ENCODE results near the gene GSTO2.

GSTO2 gene

DNA sequence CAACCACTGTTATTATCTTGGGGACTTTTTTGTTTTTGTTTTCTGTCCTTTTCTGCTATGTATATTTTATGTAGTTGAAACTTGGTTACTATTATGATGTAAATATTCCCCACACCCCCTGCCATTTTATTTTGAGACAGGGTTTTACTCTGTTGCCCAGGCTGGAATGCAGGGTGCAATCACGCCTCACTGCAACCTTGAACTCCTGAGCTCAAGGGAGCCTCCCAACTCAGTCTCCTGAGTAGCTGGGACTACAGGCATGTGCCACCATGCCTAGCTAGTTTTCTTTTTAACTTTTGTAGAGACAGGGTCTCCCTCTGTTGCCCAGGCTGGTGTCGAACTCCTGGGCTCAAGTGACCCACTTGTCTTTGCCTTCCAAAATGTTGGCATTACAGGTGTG, 18.0 kb downstream of the GSTO2 start:
- DNase-seq, result no peak

DNA sequence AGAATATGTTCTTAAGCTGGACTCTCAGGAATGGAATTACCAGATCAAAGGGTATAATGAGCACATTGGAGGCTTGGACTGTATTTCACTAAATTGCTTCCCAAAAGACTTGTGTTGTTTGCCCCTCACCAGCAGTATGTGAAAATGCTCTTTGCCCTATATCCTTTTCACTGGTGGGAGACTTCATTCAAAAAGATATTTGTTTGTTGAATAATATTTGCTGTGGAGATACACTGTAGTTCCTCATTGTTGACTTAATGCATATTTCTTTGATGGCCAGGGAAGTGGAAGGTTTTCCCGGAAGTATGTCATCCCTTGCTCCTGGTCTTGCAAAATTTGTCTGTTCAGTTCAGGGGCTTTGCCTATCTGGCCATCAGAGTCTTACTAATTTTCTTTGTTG, 19.4 kb downstream of the GSTO2 start:
- DNase-seq, result no peak

DNA sequence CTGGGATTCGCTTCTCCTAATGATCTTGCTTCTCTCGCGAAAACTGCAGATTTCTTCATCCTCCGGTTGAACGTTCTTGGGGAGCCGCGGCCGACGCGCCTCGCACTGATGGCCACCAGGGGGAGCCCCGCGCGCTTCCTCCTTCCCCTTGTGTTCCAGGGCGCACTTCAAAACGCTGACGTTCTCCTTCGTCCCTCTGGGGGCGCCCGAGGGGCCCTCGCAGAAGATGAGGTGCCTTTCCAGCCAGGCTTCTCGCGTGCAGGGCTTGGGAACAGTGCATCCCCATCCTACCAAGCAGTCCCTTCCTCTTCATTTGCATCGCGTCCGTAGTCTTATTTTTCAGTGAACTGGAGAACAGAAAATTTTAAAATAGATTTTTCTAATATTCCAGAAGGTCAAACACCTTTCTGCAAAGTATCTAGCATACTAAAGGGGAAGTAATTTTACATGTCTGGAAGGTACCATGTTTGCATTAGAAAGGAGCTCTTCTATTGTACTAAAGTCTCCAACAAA, 22.5 kb downstream of the GSTO2 start:
- DNase-seq, result peak; percentile 96

DNA sequence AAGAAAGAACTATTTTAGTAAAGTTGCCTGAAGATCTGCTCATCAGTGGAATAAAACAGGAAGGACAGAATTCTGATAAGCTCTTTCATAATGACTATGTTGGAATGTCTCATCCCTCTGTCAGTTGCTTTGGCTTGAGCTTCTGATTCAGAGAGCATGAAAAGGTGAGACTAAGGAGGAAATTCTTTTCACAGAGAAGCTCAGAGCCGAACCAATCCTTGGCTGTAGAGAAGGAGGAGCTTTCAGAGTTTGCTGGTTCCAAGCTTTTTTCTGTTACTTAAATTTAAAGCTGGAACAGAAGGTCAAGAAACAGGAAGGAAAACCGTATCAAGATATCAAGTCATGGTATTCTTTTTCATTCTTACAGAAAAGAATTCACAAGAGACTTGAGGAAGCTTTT, 24.0 kb downstream of the GSTO2 start:
- peak; percentile 21 for DNase-seq

DNA sequence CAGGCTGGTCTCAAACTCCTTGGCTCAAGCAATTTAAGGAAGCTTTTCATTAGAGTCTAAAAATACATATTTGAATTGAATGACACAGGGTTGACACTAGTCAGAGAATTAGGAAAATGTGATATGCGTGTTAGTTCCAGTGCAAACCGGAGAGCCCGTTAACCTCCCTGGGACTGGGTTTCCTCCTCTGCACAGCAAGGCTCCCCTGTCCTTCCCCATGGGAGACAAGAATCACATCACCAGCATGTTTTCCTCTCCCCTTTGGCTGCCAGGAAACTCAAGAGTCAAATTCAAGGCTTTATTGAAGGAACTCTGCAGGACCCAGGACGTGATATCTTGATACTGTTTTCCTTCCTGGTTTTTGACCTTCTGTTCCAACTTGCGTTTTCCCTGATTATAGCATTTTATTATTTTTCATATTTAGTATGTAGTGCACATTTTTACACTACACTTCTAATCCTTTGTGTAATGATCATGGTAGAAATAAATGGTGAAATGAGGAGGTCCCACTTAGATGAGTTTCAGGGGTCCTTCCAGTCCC, 24.9 kb downstream of the GSTO2 start:
- DNase-seq, result no peak

DNA sequence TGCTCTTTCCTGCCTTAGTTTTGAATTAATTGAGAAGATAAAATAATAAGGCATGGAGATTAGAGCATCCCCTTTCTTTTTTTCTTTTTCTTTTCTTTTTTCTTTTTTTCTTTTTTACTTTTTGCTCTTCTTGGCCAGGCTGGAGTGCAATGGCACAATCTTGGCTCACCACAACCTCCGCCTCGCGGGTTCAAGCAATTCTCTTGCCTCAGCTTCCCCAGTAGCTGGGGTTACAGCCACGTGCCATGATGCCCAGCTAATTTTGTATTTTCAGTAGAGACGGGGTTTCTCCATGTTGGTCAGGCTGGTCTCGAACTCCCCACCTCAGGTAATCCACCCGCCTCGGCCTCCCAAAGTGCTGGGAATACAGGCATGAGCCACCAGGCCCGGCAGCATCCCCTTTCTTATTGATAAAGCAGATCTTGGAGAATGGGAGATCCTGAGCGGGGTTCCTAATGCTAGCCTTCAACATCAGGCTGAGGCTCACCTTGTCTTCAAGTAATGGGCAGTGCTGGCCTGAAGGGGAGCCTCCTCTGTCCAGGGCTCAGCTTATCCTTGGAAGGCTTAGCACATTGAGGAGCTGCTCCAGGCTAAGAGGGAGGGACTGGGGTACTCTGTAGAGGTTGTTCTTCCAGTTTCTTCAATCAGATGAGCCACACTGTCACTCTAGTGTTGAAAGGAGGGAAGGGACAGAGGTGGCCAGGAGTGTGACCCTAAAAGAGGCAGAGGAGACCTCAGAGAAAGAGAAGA, 27.9 kb downstream of the GSTO2 start:
- no peak for DNase-seq

DNA sequence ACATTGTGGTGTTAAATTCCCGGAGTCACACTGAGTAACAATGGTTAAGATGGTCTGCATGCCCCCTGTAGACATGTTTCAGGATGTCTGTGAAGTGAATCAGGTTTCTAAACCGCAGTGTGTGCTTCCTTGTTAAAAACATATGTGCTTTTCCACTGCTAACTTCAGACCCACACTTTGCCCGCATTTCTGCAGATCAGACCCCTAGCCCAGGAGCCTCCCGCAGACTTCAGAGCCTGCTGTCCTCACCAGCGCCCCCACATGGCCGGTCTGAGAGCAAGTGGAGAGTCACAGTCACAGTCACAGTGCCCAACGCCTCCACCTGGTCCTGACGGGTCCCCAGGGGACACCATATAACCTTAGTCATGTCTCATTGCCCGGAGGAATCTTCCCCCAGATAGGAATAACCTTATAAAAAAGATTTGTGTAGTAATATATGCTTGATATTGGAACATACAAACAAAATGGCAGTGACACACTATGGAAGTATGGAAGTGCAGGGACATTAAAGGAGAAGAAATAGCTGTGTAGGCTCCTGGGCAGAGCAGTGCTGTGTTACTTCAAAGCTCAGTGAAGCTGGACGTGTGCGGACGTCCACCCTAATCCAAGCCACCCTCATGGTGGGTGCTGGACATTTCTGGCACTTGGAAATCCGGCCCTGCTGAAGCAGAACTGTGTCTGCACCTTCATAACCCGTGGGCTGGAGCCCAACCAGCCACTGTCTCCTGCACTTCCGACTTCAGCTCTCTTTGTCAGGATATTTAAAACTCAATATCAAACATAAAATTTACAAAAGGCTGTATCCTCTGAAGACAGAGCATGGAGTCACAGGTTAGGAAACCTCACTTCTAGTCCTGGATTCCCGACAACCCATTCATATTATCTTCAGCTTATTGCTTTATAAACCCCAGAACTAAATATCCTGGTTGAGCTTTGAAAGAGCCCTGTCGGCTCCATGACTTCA, 29.0 kb downstream of the GSTO2 start:
- DNase-seq, result peak; percentile 52

DNA sequence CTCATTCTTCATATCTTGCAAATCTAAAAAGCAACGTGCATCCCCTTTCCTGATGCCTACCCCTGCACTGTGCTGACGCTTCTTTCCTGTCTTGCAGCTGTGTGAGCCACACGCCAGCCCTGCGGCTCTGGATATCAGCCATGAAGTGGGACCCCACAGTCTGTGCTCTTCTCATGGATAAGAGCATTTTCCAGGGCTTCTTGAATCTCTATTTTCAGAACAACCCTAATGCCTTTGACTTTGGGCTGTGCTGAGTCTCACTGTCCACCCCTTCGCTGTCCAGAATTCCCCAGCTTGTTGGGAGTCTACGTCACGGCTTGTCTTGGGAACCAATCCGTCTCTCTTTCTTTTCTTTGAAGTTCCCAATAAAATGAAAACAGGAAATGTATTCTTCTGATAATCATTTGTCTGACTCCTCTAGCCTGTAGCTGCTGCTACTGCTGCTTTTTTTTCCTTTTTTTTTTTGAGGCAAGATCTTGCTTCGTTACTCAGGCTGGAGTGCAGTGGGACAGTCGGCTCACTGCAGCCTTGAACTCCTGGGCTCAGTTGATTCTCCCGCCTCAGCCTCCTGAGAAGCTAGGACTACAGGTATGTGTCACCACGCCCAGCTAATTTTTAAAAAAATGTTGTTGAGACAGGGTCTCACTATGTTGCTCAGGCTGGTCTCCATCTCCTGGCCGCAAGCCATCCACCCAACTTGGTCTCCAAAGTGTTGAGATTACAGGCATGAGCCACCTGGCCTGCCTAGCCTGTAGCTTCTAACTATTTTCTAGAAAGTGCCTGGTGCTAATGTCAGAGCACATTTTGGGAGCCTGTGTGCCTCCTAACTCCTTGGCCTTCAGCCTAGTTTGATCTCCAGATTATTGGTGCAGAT, 30.3 kb downstream of the GSTO2 start:
- peak; percentile 40 for DNase-seq

DNA sequence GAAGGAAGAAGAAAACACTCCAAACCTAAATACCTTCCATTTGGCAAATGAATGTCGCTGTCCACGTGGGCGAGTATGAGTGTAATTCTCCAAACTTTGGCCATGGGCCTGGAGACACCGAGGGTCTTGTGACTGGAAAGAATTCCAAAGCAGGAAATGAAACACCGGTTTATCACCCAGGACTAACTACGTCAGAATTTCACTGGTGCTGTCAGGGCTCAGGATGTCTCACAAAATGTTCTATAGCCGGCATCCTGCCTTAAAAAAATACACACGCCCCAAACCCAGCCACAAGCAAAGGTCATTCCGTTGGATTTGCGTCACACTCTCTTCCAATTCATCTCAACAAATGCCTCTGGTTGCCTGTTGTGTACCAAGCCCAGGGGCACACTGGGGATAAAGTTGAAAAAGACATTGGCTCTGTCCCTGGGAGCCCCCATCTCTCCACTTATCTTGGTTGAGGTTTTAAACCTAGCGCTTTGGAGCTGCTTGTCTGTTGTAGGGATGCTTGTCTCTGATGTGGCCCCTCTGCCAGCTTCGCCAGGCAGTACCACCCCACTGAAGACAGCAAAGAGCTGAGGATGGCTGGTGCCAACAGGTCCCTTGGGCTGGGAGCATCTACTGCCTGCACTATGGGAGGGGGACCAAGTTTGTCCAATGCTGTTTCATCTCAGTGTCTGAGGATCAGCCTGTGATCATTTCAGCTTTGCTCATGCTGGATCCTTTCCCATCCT, 31.2 kb downstream of the GSTO2 start:
- DNase-seq, result no peak

DNA sequence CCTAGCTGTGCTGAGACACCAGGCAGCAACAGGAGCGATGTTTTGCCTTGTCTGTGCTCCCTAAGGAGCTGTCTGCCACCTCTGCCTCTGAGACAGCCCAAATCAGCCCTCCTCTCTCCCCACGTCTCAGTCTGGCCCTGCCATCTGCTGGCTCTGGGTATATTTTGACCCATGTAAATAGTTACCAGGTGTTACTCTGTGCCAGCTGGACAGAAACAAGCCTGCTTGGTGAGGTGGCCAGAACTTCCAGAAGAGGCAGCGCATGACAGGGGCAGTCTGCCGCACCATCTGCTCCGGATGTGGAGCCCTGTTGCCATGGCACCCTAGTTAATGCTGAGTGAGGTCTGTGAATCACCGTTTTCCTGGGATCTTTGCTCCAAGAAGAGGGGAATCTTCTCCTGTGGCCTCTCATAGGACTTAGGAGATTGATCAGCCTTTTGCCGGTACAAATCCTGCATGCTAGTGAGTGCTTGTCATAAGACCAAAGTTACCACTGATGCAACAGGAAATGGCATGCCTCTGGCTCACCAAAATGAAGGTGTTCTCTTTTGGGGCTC, 31.8 kb downstream of the GSTO2 start:
- no peak for DNase-seq

DNA sequence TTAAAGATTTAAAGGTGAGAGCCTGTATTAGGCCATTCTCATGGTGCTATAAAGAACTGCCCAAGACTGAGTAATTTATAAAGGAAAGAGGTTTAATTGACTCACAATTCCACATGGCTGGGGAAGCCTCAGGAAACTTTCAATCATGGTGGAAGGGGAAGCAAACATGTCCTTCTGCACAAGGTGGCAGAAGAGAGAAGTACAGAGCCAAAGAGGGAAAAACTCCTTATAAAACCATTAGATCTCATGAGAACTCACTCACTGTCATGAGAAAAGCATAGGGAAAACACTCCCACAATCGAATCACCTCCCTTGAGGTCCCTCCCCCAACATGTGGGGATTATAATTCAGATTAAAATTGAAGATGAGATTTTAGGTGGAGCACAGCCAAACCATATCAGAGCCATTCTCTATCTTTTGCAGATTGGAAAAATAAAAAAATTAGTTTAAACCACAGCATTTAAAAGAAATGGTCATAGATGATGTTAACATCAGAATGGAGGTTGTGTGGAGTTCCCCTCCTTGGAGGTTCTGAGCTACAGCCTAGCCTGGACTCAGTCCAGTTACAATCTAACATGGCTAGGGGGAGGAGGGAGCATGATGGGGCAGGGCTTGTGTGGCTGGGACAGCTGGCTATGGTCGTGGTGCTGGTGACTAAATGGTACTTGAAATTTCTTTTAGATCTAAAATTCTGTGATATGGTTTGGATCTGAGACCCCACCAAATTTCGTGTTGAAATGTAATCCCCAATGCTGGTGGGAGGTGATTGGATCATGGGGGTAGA, 33.1 kb downstream of the GSTO2 start:
- no peak for DNase-seq

DNA sequence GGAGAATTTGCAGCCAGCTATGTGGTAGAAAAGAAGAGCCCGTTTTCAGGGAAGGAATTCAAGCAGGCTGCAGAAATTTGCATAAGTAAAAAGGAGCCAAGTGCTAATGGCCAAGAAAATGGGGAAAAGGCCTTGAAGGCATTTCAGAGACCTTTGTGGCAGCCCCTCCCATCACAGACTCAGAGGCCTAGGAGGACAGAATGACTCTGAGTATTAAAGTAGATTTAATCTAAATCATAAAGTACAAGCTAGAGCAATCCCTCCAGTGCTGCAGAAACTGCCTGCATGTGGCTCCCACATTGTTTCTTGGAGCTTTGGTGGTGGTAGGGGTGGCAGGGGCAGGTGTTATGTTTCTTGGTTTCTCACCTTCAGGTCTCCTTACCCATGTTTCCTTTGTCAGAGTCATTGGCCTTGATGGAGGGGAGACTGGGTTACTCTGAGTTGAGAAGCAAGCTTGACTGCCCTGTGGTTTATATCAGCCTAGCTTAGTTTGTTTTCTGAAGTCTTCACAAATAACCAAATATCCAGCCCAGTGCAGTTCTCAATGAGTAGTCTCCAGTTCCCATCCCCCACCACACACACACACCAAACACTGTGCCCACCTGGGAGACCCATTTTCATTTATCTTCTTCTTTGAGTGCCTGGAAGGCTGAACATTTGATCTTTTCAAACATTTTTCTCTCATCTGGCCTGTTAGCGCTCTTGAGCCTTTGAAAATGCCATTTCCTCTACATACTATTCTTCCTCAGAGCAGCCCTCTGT, 34.8 kb downstream of the GSTO2 start:
- no peak for DNase-seq

DNA sequence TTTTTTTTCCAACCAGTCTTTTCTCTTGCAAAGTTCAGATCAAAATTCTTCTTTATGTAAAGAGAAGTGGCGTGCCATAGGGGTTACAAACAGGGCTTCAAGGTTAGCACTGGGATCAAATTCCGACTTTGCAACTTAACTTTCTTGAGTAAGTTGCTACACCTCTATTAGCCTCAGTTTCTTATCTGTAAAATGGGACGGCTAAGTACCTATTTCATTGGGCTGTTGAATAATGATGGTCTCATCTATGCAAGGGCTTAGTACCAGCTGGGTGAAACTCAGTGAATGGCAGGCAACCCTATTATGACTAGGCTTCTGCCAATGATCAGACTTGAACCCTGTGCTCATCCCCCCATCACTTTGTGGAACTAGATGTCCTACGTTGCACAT, 35.4 kb downstream of the GSTO2 start:
- DNase-seq, result no peak

DNA sequence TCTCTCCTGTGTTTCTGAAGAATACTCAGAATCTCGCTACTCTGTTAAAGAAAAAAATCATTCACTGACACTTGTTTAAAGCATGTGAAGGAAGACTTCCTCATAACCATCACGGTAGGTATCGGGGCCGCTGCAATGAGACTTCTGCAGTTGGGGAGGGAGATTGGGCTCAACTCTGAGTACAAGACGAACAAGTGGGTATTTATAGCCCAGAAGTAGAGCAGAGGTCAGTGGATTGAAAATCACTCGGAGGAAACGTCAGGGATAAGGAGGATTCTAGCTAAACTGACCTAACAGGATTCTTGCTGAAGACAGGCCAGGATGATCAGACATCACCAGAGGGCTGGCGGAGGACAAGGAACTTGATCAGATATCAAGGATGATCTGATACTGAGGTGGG, 35.9 kb downstream of the GSTO2 start:
- DNase-seq, result no peak

DNA sequence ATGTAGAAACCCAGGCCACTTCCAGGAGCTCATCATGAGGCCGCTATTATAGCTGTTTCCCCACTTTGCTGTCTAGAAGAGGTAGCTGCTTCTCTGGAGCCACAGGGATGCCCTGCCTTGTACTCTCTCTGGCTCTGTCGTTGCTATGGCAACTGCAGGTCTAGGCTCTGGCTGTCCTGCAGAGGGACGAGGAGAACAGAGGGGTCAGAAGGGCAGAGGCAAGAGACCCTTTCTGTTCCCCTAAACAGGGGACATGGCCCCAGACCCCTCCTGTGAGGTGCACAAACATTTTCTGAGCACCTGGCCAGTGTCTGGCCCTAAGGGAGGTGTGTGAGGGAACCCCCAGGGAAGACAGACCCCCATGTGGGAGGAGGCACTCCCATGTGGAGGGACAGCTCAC, 37.9 kb downstream of the GSTO2 start:
- DNase-seq, result no peak

DNA sequence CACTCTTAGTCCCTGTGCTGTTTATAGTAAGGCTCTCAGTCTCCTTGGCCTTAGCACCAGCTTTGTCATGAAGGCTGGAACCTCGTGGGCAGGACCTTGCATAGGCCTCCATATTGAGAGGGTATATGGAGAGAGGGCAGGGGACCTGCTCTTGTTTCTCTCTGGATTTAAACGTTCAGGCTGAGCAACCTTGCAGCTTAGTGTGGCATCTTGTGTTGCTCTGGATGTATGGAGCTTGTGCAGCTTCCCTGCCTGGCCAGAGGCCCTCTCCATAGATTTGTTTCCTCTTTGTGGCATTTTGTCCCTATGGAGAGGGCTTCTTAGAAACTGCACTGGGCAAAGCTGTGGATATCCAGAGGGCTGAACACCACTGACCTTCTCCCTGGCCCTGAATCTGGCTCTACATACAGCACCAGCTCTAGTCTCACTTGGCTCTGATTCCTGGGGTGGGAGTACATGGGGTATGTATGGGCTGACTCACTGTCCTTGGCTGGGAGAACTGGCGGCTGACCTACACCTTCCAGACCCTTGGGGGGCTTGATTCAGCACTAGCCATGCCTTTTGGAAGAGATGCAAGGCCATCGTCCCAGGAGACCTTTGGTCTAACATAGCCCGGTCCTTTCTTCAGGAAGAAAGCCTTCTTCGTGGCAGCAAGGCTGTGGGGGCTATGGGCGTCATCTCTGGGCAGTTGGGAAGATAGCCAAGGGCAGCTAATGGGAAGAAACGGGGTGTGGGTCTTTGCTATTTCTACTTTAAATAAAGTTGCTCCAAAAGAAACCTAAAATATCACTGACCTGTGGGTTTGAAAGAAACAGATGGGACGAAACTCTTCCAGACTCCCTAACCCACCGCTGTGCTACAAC, 38.8 kb downstream of the GSTO2 start:
- DNase-seq, result no peak

DNA sequence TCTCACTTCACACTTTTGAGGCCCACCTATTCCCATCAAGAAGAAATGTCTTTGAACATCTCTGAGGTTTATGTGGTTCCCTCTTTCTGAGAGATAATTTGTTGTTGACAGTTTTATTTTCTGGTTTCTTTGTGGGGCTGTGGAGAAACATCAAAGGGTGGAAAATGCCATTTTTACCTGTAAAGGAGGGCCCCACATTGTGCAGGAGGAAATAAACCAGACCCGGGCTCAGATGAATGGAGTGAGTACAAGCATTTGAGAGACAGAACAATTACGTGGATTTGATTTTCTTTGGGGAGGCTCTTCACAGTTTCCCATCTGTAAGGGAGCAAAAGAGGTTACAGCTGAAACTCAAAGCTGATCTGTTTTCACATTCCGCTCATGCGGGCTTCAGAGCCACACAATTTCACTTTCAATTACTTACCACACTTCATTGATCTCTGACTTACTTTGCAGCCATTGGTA, 39.5 kb downstream of the GSTO2 start:
- no peak for DNase-seq

All from hematopoietic multipotent progenitor cell treated with erythropoietin and hydrocortisone succinate and interleukin-3 and kit ligand, for 4 days (in vitro differentiated cells).